Activated T-cell treated with anti-CD3 and anti-CD28 coated beads for 24 hours (primary cell): Measurements from ENCODE around the gene ZNF497.
A peak's percentile ranks its signal among the peaks of the same experiment; 100 is the strongest.
"Not testable (repeated sequence)": the region's sequence is repeated elsewhere in the genome, so short reads cannot be mapped to it uniquely, and the experiment has no call there.

Source experiments
- DNase-seq: peaks from one replicate; pipeline ENCODE4 v3.0.0-alpha.2; 2020; ENCODE audit warnings: low read depth

ZNF497 gene

GRCh38 chr19:58362272-58362994 lies at the start of gene ZNF497:
ZNF497 (minus strand) TSS chr19:58362751; CDS start chr19:58357635, 5,116 bp downstream.
- peak; percentile 95 for DNase-seq

- DNase-seq: peak; percentile 30
Observed at GRCh38 chr19:58409010-58409790, 46.6 kb upstream of the ZNF497 start.

DNA sequence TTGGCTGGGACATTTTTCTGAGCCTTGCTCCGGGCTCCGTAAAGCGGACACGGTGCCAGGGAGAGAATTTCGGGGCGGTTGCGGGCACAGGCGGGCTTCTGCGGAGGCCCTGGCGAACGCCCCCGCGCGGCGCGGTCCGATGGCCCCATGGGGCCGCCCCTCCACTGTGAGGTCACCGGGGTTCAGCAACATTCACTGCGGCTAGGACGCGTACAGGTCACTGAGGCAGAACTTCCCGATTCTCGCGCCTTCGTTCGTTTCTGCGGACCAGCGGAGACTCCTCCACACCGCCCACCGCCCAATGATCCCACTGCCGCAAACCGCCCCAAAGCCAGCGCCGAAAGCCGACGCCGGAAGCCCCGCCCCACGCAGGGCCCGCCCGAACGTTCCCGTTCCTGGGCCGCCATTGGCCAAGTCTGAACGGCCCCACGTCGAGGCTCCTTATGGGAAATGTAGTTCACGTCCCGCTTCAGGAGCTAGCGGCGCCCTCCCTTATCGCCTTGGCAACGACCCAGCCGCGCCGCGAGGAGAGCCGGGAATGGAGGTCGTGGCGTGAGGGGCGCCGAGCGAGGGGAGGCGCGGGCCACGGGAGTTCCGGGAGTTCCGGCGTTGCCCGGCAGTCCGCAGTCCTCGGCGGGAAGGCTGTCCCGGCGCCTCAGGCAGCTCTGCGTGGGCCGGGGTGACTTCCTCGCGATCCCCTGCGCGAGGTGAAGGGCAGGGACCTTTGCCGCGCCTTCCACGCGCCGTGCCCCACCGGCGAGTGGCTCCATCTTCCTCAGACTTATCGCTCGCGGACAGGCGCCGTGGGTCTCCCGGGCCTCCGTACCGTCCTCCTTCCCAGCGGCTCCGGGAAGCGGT lies 45.8 kb upstream of the ZNF497 start, which contains the start of gene ZNF584:
TSS of gene ZNF584 (plus strand) at position 498 of the 858 bp plus-strand sequence. CDS start 499 bp downstream, outside the sequence.
- DNase-seq: peak; percentile 94

DNA sequence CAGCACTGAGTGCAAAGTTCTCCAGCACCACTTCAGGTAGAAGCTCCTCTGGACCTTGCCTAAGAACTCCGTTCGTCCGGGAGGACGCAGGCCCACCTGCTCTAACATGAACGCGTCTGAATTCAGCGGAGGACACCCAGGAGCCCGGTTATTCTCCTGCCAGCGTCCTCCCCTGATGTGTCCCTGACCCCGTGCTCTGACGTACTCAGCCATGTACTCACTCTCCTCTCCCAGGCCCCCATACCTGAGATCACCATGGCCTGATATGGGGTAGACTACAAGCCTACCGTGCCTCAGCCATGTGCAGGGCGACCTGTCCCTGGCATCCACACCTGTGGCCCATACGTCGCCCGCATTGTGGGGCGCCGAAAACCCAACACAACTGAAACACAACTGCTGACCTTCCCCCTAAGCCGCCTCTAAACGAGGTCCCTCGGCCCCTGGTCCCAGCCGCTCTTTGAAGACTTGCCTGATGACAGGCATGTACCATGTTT lies 45.2 kb upstream of the ZNF497 start:
- DNase-seq: no peak

GRCh38 chr19:58406818-58407657 lies 44.5 kb upstream of the ZNF497 start:
- DNase-seq: no peak

DNA sequence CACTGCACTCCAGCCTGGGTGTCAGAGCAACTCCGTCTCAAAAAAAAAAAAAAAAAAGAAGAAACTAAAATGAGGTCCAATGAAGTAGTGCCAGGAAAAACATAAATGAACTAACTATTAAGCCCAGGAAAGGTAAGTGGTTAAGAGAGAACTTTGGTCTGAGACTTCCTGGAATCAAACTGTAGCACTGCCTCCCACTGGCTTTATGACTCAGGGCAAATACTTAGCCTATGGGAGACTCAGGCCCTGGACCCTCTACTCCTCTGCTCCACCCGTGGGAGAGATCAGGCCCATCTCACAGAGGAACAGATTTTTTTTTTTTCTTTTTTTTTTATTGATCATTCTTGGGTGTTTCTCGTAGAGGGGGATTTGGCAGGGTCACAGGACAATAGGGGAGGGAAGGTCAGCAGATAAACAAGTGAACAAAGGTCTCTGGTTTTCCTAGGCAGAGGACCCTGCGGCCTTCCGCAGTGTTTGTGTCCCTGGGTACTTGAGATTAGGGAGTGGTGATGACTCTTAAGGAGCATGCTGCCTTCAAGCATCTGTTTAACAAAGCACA lies 41.4 kb upstream of the ZNF497 start:
- DNase-seq: not testable (repeated sequence)

GRCh38 chr19:58401840-58402421 lies 39.4 kb upstream of the ZNF497 start:
- DNase-seq: no peak

DNA sequence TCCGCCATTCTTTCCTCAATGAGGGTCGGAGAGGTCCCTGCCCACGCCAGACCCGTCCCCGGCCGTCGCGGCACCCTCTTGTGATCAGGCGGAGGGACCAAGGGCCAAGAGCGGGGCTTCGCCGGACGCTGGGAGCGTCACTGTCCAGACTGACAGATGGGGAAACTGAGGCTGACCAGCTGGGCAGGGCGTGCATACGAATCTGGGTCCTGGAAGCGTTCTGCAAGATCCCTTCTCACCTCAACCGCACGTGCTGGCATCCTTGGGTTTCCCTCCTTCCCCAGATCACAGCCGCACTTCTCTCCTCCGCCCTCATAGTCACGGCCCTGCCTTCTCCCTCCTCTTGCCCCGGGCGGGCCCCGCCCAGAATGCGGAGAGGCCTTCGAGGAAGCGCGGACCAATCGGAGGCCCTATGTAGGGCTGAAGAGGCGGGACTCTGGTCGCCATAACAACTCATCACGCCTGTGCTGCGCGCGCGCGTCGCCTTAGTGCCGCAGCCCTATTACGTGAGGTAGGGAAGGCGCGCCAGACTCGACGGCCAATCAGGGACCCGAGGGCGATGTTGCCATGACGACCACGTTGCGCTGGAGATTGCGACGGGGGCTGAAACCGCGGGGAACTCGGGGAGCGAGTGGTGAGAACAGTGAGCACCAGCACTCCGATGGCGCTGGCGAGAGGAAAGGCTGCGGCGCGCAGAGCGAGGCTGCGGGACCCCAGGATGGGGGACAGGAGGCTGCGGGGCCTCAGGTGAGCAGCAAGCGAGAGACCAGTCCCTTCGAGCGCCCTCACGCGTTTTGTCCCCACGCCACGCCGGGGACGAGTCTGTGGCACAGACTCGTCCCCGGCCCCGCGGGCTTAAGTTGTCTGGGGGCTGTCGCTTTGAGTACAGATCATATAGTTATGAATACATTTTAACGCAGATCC lies 38.6 kb upstream of the ZNF497 start:
- peak; percentile 99 for DNase-seq

- DNase-seq: no peak
Observed at GRCh38 chr19:58400316-58400915, 37.9 kb upstream of the ZNF497 start.

DNA sequence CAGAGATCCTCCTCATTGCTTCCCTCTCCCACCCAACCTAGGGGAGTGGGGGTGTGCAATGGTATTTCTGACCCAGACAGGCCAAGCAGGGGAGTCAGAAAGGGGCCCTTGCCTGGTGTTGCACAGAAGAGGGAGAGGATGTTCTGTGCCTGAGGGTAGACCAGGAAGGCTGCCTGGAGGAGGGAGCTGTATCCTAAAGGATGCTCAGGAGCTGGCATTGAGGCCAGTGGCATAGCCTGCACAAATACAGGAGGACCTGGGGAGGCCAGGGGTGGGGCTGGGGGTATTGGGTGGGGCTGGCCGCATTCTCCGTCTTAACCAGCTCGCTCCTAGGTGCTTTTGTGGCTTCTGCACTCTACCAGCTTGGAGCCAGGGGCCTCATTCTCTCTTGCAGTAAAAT lies 37.4 kb upstream of the ZNF497 start:
- no peak for DNase-seq

DNA sequence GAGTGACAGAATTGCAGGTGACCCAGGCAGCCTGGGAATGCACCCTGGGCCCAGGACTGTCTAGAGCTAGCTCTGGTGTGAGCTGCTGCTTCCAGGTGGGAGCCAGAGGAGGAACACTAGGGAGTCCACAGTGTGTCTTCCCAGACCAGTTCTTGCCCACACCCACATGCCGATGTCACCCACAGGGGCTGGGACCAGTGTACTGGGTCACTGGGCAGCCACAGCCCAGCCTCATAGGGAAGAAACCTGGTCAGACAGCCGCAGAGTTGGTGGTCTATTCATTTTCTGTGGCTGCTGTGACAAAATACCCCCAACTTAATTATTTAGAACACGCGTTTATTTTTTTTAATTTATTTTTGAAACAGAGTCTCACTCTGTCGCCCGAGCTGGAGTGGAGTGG lies 36.0 kb upstream of the ZNF497 start:
- DNase-seq: no peak

GRCh38 chr19:58398087-58398486 lies 35.5 kb upstream of the ZNF497 start:
- DNase-seq: no peak

- no peak for DNase-seq
Observed at GRCh38 chr19:58397533-58398037, 35.0 kb upstream of the ZNF497 start.

DNA sequence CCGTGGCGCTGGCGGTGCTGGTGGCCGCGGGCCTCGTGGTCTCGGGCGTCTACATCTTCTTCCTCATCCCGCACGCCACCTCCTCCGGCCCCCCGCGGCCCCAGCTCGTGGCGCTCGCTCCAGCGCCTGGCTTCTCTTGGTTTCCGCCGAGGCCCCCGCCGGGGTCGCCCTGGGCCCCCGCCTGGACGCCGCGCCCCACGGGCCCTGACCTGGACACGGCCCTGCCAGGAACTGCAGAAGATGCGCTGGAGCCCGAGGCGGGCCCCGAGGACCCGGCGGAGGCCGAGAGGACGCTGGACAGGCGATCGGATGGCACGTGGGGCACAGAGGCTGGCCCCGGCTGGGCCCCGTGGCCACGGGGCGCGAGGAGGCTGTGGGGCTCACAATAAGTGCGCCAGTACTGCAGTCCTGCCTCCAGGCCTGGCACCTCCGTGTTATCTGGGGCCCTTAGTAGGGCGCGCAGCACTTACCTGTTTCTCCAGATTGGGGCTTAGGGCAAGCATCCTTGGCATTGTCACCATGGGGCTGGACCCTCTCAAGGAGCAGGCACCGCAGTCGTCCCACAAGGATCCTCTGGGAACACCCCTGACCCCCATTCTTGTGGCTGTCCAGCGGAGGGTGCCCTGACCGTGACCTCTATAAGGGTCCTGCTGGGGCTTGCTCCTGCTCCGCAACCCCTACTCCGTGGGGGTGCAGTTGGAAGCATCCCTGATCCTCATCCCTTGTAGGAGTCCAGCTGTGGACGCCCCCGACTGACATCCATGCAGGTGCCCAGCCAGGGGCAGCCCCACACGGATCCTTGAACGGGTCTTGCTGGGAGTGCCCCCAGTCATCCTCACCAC lies 34.4 kb upstream of the ZNF497 start:
- DNase-seq: no peak

DNA sequence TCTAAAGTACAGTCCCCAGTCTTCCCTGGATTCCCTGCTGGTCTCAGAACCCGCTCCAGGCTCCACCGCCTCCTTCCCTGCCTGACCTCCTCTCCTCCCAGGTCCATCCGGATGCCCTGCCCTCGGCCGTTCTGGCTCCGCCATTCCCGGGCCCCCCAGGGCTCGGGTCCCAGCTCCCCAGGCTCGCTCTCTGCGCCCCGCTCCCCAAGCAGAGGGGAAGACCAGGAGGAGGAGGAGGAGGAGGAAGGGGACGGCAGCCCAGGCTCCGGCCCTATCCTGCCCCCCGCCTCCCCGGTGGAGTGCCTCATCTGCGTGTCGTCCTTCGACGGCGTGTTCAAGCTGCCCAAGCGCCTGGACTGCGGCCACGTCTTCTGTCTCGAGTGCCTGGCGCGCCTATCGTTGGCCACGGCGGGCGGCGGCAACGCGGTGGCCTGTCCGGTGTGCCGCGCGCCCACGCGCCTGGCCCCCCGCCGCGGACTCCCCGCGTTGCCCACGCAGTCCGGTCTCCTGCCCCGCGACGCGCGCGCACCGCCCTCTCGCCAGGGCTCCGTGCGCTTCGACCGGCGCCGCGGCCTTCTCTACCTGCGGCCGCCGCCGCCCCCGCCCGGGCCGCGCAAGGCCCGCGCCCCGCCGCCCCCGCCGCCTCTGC lies 33.6 kb upstream of the ZNF497 start:
- peak; percentile 16 for DNase-seq

DNA sequence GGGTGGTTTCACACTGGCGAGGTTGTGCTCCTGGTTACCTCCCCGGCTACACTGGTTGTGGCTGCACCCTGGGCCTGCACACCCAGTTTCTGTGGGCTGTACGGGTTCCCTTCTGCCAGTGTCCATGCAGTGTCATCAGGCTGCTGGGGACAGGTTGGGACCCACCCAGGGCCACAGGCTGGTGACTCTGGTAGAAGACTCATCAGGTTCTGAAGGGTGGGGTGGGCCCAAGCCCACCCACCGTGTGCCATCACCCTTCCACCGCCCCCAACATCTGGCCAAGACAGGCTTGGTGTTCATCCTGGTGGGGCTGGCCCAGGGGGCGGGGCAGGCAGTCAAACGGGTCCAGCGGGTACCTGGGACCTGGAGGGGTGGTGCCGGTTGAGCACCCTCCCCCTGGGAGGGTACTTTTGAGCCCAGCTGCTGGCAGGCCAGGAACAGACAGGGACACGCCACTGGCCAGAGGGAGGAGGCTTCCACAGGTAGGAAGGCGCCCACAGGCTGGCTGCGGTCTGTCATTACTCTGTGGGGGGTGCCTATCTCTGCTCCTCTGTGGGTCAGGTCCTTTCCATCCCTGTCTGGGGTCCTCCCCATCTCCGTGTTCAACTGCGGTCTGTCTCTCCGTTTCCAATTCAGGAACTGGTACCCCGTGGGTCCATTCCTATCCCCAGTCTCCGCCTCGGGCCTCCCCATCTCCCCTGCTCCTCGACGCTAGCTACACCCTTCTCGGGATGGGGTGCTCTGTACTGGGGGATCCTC lies 32.8 kb upstream of the ZNF497 start, which contains the start of gene RNF225:
TSS of gene RNF225 (plus strand) at position 437 of the 759 bp plus-strand sequence. CDS start 434 bp downstream, outside the sequence.
- DNase-seq: peak; percentile 23
